Mesendoderm (in vitro differentiated cells): ENCODE data around the gene ZDHHC20.
"Not testable (repeated sequence)": the region's sequence is repeated elsewhere in the genome, so short reads cannot be mapped to it uniquely, and the experiment has no call there.

Experiments
- DNase-seq: peaks from one replicate; pipeline ENCODE4 v3.0.0; 2013
- H2AK5ac ChIP-seq: 2 replicates; pipeline ENCODE4 v1.6.1; 2013; ENCODE audit warnings: low read length, inconsistent platforms
- H2BK120ac ChIP-seq: 2 replicates; pipeline ENCODE4 v1.6.1; 2013; ENCODE audit warnings: low read depth, mild to moderate bottlenecking, low read length, moderate library complexity, mixed read lengths
- H2BK15ac ChIP-seq: replicated peaks from 2 replicates; pipeline ENCODE4 v1.6.1; 2013; ENCODE audit warnings: low read depth, mild to moderate bottlenecking, moderate library complexity
- H2BK5ac ChIP-seq: 2 replicates; pipeline ENCODE4 v1.6.1; 2013; ENCODE audit warnings: low read length, inconsistent platforms
- H3K18ac ChIP-seq: 2 replicates; pipeline ENCODE4 v1.6.1; 2013; ENCODE audit warnings: mild to moderate bottlenecking, low read length, mixed read lengths
- H3K23ac ChIP-seq: one replicate; pipeline ENCODE4 v1.6.1; 2013; ENCODE audit warnings: low read length
- H3K27ac ChIP-seq: 2 replicates; pipeline ENCODE4 v1.5.1; 2013; ENCODE audit warnings: low read depth, mild to moderate bottlenecking, inconsistent platforms, low read length, moderate library complexity
- H3K27me3 ChIP-seq: 2 replicates; pipeline ENCODE4 v1.6.1; 2013; ENCODE audit warnings: low read length, control low read depth, mild to moderate bottlenecking, inconsistent platforms; ENCODE audit not compliant: insufficient read depth, poor library complexity
- H3K36me3 ChIP-seq: 2 replicates; pipeline ENCODE4 v1.6.1; 2013; ENCODE audit warnings: low read length, inconsistent platforms; ENCODE audit not compliant: control insufficient read depth, insufficient read depth
- H3K4ac ChIP-seq: one replicate; pipeline ENCODE4 v1.6.1; 2013; ENCODE audit warnings: low read depth, mild to moderate bottlenecking, low read length, moderate library complexity
- H3K4me1 ChIP-seq: 2 replicates; pipeline ENCODE4 v1.6.1; 2013; ENCODE audit warnings: low read depth, low read length, inconsistent platforms; ENCODE audit not compliant: control insufficient read depth
- H3K4me2 ChIP-seq: 2 replicates; pipeline ENCODE4 v1.6.1; 2013; ENCODE audit warnings: low read length
- H3K4me3 ChIP-seq: 2 replicates; pipeline ENCODE4 v1.5.1; 2013; ENCODE audit warnings: mild to moderate bottlenecking, low read length
- H3K56ac ChIP-seq: one replicate; pipeline ENCODE4 v1.6.1; 2013; ENCODE audit warnings: low read length
- H3K79me1 ChIP-seq: 2 replicates; pipeline ENCODE4 v1.6.1; 2013; ENCODE audit warnings: low read length, inconsistent platforms
- H3K79me2 ChIP-seq: 2 replicates; pipeline ENCODE4 v1.6.1; 2013; ENCODE audit warnings: mild to moderate bottlenecking, low read length; ENCODE audit not compliant: control insufficient read depth, insufficient read depth
- H3K9ac ChIP-seq: 2 replicates; pipeline ENCODE4 v1.6.1; 2013; ENCODE audit warnings: low read length, inconsistent platforms
- H4K5ac ChIP-seq: one replicate; pipeline ENCODE4 v1.6.1; 2013; ENCODE audit warnings: low read length
- H4K8ac ChIP-seq: one replicate; pipeline ENCODE4 v1.6.1; 2013; ENCODE audit warnings: low read depth, mild to moderate bottlenecking, control low read depth, low read length, moderate library complexity
- WGBS: extraction: QIAGEN DNeasy Blood & Tissue Kit; methylation state at CpG from one replicate; pipeline ENCODE4 v1.1.7; 2013; ENCODE audit warnings: low lambda C conversion rate, missing lambda C conversion rate; ENCODE audit not compliant: insufficient coverage; ENCODE audit errors: extremely low coverage; 5-methylcytosine and 5-hydroxymethylcytosine counted together

Gene ZDHHC20

GRCh38 chr13:21389124-21389523 is 70.0 kb downstream of the ZDHHC20 start:
- Histone ChIP-seq H3K79me1 (no peaks in the 10 kb centered on the region), H4K5ac (no peak overlapping the region), H4K8ac (no peak overlapping the region), H3K36me3 (no peaks in the 10 kb centered on the region), H3K18ac (no peak overlapping the region), H3K23ac (no peak overlapping the region), H3K27me3 (no peaks in the 10 kb centered on the region), H3K4ac (no peak overlapping the region), H2BK15ac (no peak overlapping the region), H3K4me2 (no peak overlapping the region), H3K27ac (no peak overlapping the region), H3K79me2 (no peaks in the 10 kb centered on the region), H3K56ac (no peak overlapping the region), H3K9ac (no peak overlapping the region), H3K4me3 (no peak overlapping the region), H2AK5ac (no peak overlapping the region), H3K4me1 (no peaks in the 10 kb centered on the region), H2BK120ac (no peak overlapping the region), H2BK5ac (no peak overlapping the region)
- no peak for DNase-seq
- WGBS, result no CpG with 5 or more reads among the region's 2 CpGs

GRCh38 chr13:21385710-21386109 is 73.4 kb downstream of the ZDHHC20 start:
- Histone ChIP-seq H3K4ac (no peak overlapping the region), H3K23ac (no peak overlapping the region), H3K18ac (no peak overlapping the region), H3K4me2 (no peak overlapping the region), H2BK120ac (no peak overlapping the region), H3K27me3 (no peaks in the 10 kb centered on the region), H3K56ac (no peak overlapping the region), H3K4me1 (no peaks in the 10 kb centered on the region), H2AK5ac (no peak overlapping the region), H3K27ac (no peak overlapping the region), H3K79me2 (no peaks in the 10 kb centered on the region), H4K5ac (no peak overlapping the region), H3K4me3 (no peak overlapping the region), H3K36me3 (no peaks in the 10 kb centered on the region), H3K79me1 (no peaks in the 10 kb centered on the region), H3K9ac (no peak overlapping the region), H2BK5ac (no peak overlapping the region), H2BK15ac (no peak overlapping the region), H4K8ac (no peak overlapping the region)
- DNase-seq, result no peak
- WGBS, result no CpG with 5 or more reads among the region's 2 CpGs

- Histone ChIP-seq H3K56ac (no peak overlapping the region), H3K9ac (no peak overlapping the region), H3K27me3 (no peaks in the 10 kb centered on the region), H3K27ac (no peak overlapping the region), H3K23ac (no peak overlapping the region), H2BK5ac (no peak overlapping the region), H3K79me1 (no peaks in the 10 kb centered on the region), H3K79me2 (no peaks in the 10 kb centered on the region), H2AK5ac (no peak overlapping the region), H3K36me3 (no peaks in the 10 kb centered on the region), H2BK120ac (no peak overlapping the region), H2BK15ac (no peak overlapping the region), H3K4me2 (no peak overlapping the region), H4K8ac (no peak overlapping the region), H3K4me3 (no peak overlapping the region), H3K4me1 (no peaks in the 10 kb centered on the region), H3K18ac (no peak overlapping the region), H3K4ac (no peak overlapping the region), H4K5ac (no peak overlapping the region)
- no CpG with 5 or more reads among the region's 6 CpGs for WGBS
- peak; percentile 16 for DNase-seq
Observed at GRCh38 chr13:21383090-21383489, 76.0 kb downstream of the ZDHHC20 start.

GRCh38 chr13:21376998-21377985 is 81.8 kb downstream of the ZDHHC20 start:
- not testable (repeated sequence) for H3K36me3 ChIP-seq, H3K56ac ChIP-seq, H2BK5ac ChIP-seq, H3K4me2 ChIP-seq, H3K4ac ChIP-seq, H3K4me1 ChIP-seq, H3K79me1 ChIP-seq, H2AK5ac ChIP-seq, H3K79me2 ChIP-seq, H3K27me3 ChIP-seq, H4K8ac ChIP-seq, H2BK15ac ChIP-seq, H3K27ac ChIP-seq, H3K9ac ChIP-seq, H3K18ac ChIP-seq, H3K23ac ChIP-seq, DNase-seq, H3K4me3 ChIP-seq, H2BK120ac ChIP-seq, H4K5ac ChIP-seq
- no CpG with 5 or more reads among the region's 36 CpGs for WGBS

GRCh38 chr13:21372530-21372929 is 86.6 kb downstream of the ZDHHC20 start:
- H2BK5ac ChIP-seq, result no peak overlapping the region
- no peak overlapping the region for H3K18ac ChIP-seq
- H3K27me3 ChIP-seq, result no peaks in the 10 kb centered on the region
- no peak overlapping the region for H3K4me2 ChIP-seq
- no CpG with 5 or more reads among the region's 1 CpG for WGBS
- no peak overlapping the region for H3K9ac ChIP-seq
- H4K5ac ChIP-seq, result no peak overlapping the region
- no peak for DNase-seq
- H3K79me1 ChIP-seq, result no peaks in the 10 kb centered on the region
- no peak overlapping the region for H3K27ac ChIP-seq
- no peaks in the 10 kb centered on the region for H3K79me2 ChIP-seq
- H4K8ac ChIP-seq, result no peak overlapping the region
- H3K36me3 ChIP-seq, result no peaks in the 10 kb centered on the region
- H2AK5ac ChIP-seq, result no peak overlapping the region
- H2BK15ac ChIP-seq, result no peak overlapping the region
- H3K4me1 ChIP-seq, result no peaks in the 10 kb centered on the region
- no peak overlapping the region for H3K23ac ChIP-seq
- no peak overlapping the region for H2BK120ac ChIP-seq
- no peak overlapping the region for H3K4ac ChIP-seq
- no peak overlapping the region for H3K56ac ChIP-seq
- H3K4me3 ChIP-seq, result no peak overlapping the region
